Panc1 (cell line): ENCODE results near the gene CYB5B. TPM values are rescaled to one million over a fixed set of nuclear protein-coding genes. Genes with fewer than 3 reads are reported as not detected.

Experiments
- ATAC-seq: fragments of 200-7000 bp; cut with Tn5 transposase; 2 replicates; pipeline ENCODE4 v1.9.1; 2020; ENCODE audit warnings: mild to moderate bottlenecking, moderate library complexity
- BruUV-seq: library from RNA; stranded (reverse); fragments of 400-500 nt; replicated peaks from 2 replicates; lab custom pipeline; 2021; lab: Mats Ljungman, UMichigan
- CTCF ChIA-PET: fragments of 300-600 bp; sonication (Branson Sonifier 250); formaldehyde crosslinking; loops from one replicate; lab custom pipeline; 2022; ENCODE audit warnings: antibody characterized with exemption; lab: Charles Lee
- POLR2A ChIA-PET: fragments of 300-600 bp; sonication (Branson Sonifier 250); formaldehyde crosslinking; loops from one replicate; lab custom pipeline; 2022; ENCODE audit warnings: antibody characterized with exemption; lab: Charles Lee
- DNase-seq: peaks from one replicate; pipeline ENCODE4 v3.0.0-alpha.2; 2010; ENCODE audit warnings: low read depth, low spot score
- H3K27ac ChIP-seq: 2 replicates; pipeline ENCODE4 v1.5.1; 2011; ENCODE audit warnings: mild to moderate bottlenecking, low read length, inconsistent platforms
- H3K27me3 ChIP-seq: fragments of 200-500 bp; sonication (Bioruptor generic); 2 replicates; pipeline ENCODE4 v1.6.0; 2014; ENCODE audit warnings: low read length, inconsistent platforms; ENCODE audit not compliant: control insufficient read depth, insufficient read depth
- H3K36me3 ChIP-seq: fragments of 200-500 bp; sonication (Bioruptor generic); 2 replicates; pipeline ENCODE4 v1.5.1; 2014; ENCODE audit warnings: inconsistent platforms, mild to moderate bottlenecking, low read length, moderate library complexity; ENCODE audit not compliant: control insufficient read depth, insufficient read depth
- H3K4me1 ChIP-seq: 2 replicates; pipeline ENCODE4 v1.5.1; 2011; ENCODE audit warnings: inconsistent platforms, mild to moderate bottlenecking, low read length, moderate library complexity; ENCODE audit not compliant: control insufficient read depth, insufficient read depth
- H3K4me3 ChIP-seq, 2 experiments: 2 replicates each; pipeline ENCODE4 v1.5.1; 2011 to 2012; ENCODE audit warnings: low read depth in 2 of 2, low read length in 2 of 2, mild to moderate bottlenecking in 2 of 2, inconsistent platforms in 1 of 2, moderate library complexity in 1 of 2
- H3K9me3 ChIP-seq: fragments of 200-500 bp; sonication (Bioruptor generic); 2 replicates; pipeline ENCODE4 v1.5.1; 2014; ENCODE audit warnings: low read depth, mild to moderate bottlenecking, inconsistent platforms, low read length, moderate library complexity; ENCODE audit not compliant: control insufficient read depth, insufficient read depth
- POLR2AphosphoS5 ChIP-seq: IDR thresholded peaks from 2 replicates; pipeline ENCODE4 v1.6.1; 2012; ENCODE audit warnings: mild to moderate bottlenecking, low read depth, low read length, moderate library complexity
- SIN3A ChIP-seq: IDR thresholded peaks from 2 replicates; pipeline ENCODE4 v1.6.1; 2012; ENCODE audit warnings: low read depth, mild to moderate bottlenecking, low read length, moderate library complexity, borderline replicate concordance; ENCODE audit not compliant: insufficient read depth
- TCF7L2 ChIP-seq: IDR thresholded peaks from 2 replicates; pipeline ENCODE4 v1.6.1; 2011; ENCODE audit warnings: mild to moderate bottlenecking, low read depth, low read length, inconsistent platforms
- in situ Hi-C: cut with HindIII; loops from 2 replicates; pipeline ENCODE4 v1.10.0; 2016; ENCODE audit warnings: low sequenced_read_pairs, low pct_unique_long_range_greater_than_20kb
- intact Hi-C: fragments of 100-400 bp; cut with micrococcal nuclease; formaldehyde crosslinking; loops from one replicate; pipeline ENCODE4 v1.10.0; 2022; ENCODE audit not compliant: unreplicated experiment
- total RNA-seq: library from RNA; stranded (reverse); gene quantifications from one replicate; pipeline ENCODE4 v1.2.1, GENCODE V29; 2021; ENCODE audit not compliant: unreplicated experiment
- TF ChIP-seq, protein P1 (sequence below), 2 experiments: IDR thresholded peaks; 2 replicates each; pipeline ENCODE4 v1.6.1; 2011 to 2012; ENCODE audit warnings: low read depth in 2 of 2, control low read depth in 1 of 2, low read length in 1 of 2, mild to moderate bottlenecking in 1 of 2, moderate library complexity in 1 of 2; ENCODE audit not compliant: insufficient read depth in 1 of 2
- TF ChIP-seq, protein P2 (sequence below): fragments of 450-650 bp; IDR thresholded peaks from 2 replicates; pipeline ENCODE4 v1.5.1; 2017; ENCODE audit warnings: mild to moderate bottlenecking

Gene CYB5B
- total RNA-seq, 1 experiment from 2014 or later, result 326 TPM

- ATAC-seq (no peak), DNase-seq (no peak)
- in situ Hi-C loops (no loop called here), intact Hi-C loops (no loop called here)
- no peaks in the 10 kb centered on the region for H3K36me3 ChIP-seq
- peak overlapping the region; percentile 94 for H3K27ac ChIP-seq
- ChIA-PET CTCF (no interaction called here), POLR2A (no interaction called here)
- H3K9me3 ChIP-seq, result no peaks in the 10 kb centered on the region
- H3K27me3 ChIP-seq, result no peaks in the 10 kb centered on the region
- TF ChIP-seq, protein P1, sequence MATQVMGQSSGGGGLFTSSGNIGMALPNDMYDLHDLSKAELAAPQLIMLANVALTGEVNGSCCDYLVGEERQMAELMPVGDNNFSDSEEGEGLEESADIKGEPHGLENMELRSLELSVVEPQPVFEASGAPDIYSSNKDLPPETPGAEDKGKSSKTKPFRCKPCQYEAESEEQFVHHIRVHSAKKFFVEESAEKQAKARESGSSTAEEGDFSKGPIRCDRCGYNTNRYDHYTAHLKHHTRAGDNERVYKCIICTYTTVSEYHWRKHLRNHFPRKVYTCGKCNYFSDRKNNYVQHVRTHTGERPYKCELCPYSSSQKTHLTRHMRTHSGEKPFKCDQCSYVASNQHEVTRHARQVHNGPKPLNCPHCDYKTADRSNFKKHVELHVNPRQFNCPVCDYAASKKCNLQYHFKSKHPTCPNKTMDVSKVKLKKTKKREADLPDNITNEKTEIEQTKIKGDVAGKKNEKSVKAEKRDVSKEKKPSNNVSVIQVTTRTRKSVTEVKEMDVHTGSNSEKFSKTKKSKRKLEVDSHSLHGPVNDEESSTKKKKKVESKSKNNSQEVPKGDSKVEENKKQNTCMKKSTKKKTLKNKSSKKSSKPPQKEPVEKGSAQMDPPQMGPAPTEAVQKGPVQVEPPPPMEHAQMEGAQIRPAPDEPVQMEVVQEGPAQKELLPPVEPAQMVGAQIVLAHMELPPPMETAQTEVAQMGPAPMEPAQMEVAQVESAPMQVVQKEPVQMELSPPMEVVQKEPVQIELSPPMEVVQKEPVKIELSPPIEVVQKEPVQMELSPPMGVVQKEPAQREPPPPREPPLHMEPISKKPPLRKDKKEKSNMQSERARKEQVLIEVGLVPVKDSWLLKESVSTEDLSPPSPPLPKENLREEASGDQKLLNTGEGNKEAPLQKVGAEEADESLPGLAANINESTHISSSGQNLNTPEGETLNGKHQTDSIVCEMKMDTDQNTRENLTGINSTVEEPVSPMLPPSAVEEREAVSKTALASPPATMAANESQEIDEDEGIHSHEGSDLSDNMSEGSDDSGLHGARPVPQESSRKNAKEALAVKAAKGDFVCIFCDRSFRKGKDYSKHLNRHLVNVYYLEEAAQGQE (IDR thresholded peaks at IDR 0.05; ENCODE audit: insufficient read depth in 1 of 2, low read depth in 2 of 2, low read length in 1 of 2), result no peak
- TF ChIP-seq, protein P2, sequence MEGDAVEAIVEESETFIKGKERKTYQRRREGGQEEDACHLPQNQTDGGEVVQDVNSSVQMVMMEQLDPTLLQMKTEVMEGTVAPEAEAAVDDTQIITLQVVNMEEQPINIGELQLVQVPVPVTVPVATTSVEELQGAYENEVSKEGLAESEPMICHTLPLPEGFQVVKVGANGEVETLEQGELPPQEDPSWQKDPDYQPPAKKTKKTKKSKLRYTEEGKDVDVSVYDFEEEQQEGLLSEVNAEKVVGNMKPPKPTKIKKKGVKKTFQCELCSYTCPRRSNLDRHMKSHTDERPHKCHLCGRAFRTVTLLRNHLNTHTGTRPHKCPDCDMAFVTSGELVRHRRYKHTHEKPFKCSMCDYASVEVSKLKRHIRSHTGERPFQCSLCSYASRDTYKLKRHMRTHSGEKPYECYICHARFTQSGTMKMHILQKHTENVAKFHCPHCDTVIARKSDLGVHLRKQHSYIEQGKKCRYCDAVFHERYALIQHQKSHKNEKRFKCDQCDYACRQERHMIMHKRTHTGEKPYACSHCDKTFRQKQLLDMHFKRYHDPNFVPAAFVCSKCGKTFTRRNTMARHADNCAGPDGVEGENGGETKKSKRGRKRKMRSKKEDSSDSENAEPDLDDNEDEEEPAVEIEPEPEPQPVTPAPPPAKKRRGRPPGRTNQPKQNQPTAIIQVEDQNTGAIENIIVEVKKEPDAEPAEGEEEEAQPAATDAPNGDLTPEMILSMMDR, result no peak
- TF ChIP-seq POLR2AphosphoS5 (no peak), TCF7L2 (no peak), SIN3A (no peak)
- no peak overlapping the region for H3K4me3 ChIP-seq
- BruUV-seq, result no TSS peak
- H3K4me1 ChIP-seq, result peaks cover 51% of the 10 kb centered on the region
Measured at GRCh38 chr16:69412287-69412686, 12.1 kb upstream of the CYB5B start.

- no peak for DNase-seq
Measured at GRCh38 chr16:69413045-69413664, 11.3 kb upstream of the CYB5B start.

More at GRCh38 chr16:69413045-69413664, 11.3 kb upstream of the CYB5B start:
- CTCF ChIA-PET, result no interaction called here
- no peak for ATAC-seq
- H3K36me3 ChIP-seq, result no peaks in the 10 kb centered on the region
- no TSS peak for BruUV-seq
- H3K4me3 ChIP-seq, result no peak overlapping the region
- in situ Hi-C loops (no loop called here), intact Hi-C loops (no loop called here)
- no peaks in the 10 kb centered on the region for H3K27me3 ChIP-seq
- H3K27ac ChIP-seq, result peak overlapping the region; percentile 94
- POLR2A ChIA-PET, result interaction anchor here (0.6 to 0.7 kb wide), 2 partner anchors 14 to 719 kb away, joined by 3 to 13 read pairs; no protein-coding TSS in a partner anchor
- no peak for TF ChIP-seq POLR2AphosphoS5
- TF ChIP-seq SIN3A, result no peak
- TF ChIP-seq, protein P2, result no peak
- TF ChIP-seq TCF7L2, result no peak
- TF ChIP-seq, protein P1 (IDR thresholded peaks at IDR 0.05; ENCODE audit: insufficient read depth in 1 of 2, low read depth in 2 of 2, low read length in 1 of 2), result no peak
- H3K4me1 ChIP-seq, result peaks cover 49% of the 10 kb centered on the region
- no peaks in the 10 kb centered on the region for H3K9me3 ChIP-seq
